ENCODE measurements around the gene TMEM178A. TPM values are rescaled to one million over a fixed set of nuclear protein-coding genes. Genes with fewer than 3 reads are reported as not detected.

Gene TMEM178A
- total and polyA plus RNA-seq, 2 of the 4 experiments (the other 2 are of a cell fraction) = 0.18 to 1.8 TPM

GRCh38 chr2:39730276-39730675, 64.6 kb downstream of the TMEM178A start:
- in situ Hi-C loops (cut with MboI; ENCODE audit: low sequenced_read_pairs) = no loop called here
- DNase-seq (no peak), ATAC-seq (ENCODE audit: low read depth) (no peak)
- no peak overlapping the region for H3K14ac ChIP-seq (replicated peaks; ENCODE audit: low read depth, low read length)
- H2AFZ ChIP-seq (replicated peaks; ENCODE audit: low read length, poor library complexity) = no peak overlapping the region
- no peak overlapping the region for H3K18ac ChIP-seq (ENCODE audit: low read depth, low read length)
- no TSS peak for BruUV-seq (replicated peaks)
- dilution Hi-C loops (cut with HindIII; ENCODE audit: low sequenced_read_pairs, unreplicated experiment) = no loop called here
- no peak overlapping the region for H4K8ac ChIP-seq (ENCODE audit: low read depth in 2 of 2, low read length in 2 of 2)
- H2AK9ac ChIP-seq (replicated peaks; ENCODE audit: low read depth, low read length, poor library complexity) = no peak overlapping the region
- H3K23ac ChIP-seq (ENCODE audit: low read depth, low read length) = no peak overlapping the region
- no peak overlapping the region for H2BK15ac ChIP-seq (ENCODE audit: low read depth, low read length)
- H3K4me3 ChIP-seq (ENCODE audit: insufficient read depth, low read depth, low read length) = no peak overlapping the region
- no peaks in the 10 kb centered on the region for H3K27me3 ChIP-seq (ENCODE audit: control insufficient read depth, insufficient read depth, low read length)
- H3K9me3 ChIP-seq (ENCODE audit: control insufficient read depth, insufficient read depth, low read length) = no peaks in the 10 kb centered on the region
- 0 out of 2 replicates have a peak, but pooled peaks cover under 1% of the 10 kb centered on the region for H3K9me1 ChIP-seq (ENCODE audit: insufficient read depth, low read length)
- peaks cover 6% of the 10 kb centered on the region for H3K36me3 ChIP-seq (ENCODE audit: control insufficient read depth, insufficient read depth, low read length)
- no peak overlapping the region for H2BK5ac ChIP-seq (ENCODE audit: low read depth, low read length, poor library complexity, severe bottlenecking)
- ChIA-PET POLR2A (ENCODE audit: unreplicated experiment) (no interaction called here), CTCF (interaction anchor here (0.6 to 3.0 kb wide), 5 partner anchors 12 to 214 kb away, joined by 3 to 17 read pairs (median 3); no protein-coding TSS in a partner anchor)
- H3K4ac ChIP-seq (ENCODE audit: low read depth, low read length) = no peak overlapping the region
- peaks cover under 1% of the 10 kb centered on the region; the same call in 1 of the 2 replicates for H3K4me1 ChIP-seq (ENCODE audit: control insufficient read depth, insufficient read depth, low read length)
- no peak overlapping the region for H3K27ac ChIP-seq (ENCODE audit: insufficient read depth, low read length)
- H4K5ac ChIP-seq (ENCODE audit: low read depth, low read length) = no peak overlapping the region
- no peak overlapping the region for H4K91ac ChIP-seq (ENCODE audit: insufficient read depth, low read depth, low read length)
- no peak overlapping the region for H2BK20ac ChIP-seq (ENCODE audit: low read depth, low read length)
- no peak overlapping the region for H2BK120ac ChIP-seq (ENCODE audit: low read depth, low read length)
- H2AK5ac ChIP-seq (ENCODE audit: low read depth, low read length) = no peak overlapping the region
- H3K9ac ChIP-seq (ENCODE audit: low read depth, low read length) = no peak overlapping the region
- H3K4me2 ChIP-seq (ENCODE audit: low read depth, low read length) = no peak overlapping the region
- TF ChIP-seq, protein P1, sequence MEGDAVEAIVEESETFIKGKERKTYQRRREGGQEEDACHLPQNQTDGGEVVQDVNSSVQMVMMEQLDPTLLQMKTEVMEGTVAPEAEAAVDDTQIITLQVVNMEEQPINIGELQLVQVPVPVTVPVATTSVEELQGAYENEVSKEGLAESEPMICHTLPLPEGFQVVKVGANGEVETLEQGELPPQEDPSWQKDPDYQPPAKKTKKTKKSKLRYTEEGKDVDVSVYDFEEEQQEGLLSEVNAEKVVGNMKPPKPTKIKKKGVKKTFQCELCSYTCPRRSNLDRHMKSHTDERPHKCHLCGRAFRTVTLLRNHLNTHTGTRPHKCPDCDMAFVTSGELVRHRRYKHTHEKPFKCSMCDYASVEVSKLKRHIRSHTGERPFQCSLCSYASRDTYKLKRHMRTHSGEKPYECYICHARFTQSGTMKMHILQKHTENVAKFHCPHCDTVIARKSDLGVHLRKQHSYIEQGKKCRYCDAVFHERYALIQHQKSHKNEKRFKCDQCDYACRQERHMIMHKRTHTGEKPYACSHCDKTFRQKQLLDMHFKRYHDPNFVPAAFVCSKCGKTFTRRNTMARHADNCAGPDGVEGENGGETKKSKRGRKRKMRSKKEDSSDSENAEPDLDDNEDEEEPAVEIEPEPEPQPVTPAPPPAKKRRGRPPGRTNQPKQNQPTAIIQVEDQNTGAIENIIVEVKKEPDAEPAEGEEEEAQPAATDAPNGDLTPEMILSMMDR (conservative IDR thresholded peaks at IDR 0.05; ENCODE audit: low read depth, low read length) = no peak
- TF ChIP-seq, protein P2, sequence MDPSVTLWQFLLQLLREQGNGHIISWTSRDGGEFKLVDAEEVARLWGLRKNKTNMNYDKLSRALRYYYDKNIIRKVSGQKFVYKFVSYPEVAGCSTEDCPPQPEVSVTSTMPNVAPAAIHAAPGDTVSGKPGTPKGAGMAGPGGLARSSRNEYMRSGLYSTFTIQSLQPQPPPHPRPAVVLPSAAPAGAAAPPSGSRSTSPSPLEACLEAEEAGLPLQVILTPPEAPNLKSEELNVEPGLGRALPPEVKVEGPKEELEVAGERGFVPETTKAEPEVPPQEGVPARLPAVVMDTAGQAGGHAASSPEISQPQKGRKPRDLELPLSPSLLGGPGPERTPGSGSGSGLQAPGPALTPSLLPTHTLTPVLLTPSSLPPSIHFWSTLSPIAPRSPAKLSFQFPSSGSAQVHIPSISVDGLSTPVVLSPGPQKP (IDR thresholded peaks at IDR 0.05; ENCODE audit: borderline replicate concordance, low read depth, low read length) = no peak
- TF ChIP-seq NFE2L2 (IDR thresholded peaks at IDR 0.05; ENCODE audit: low read depth, low read length) (no peak), POLR2A (IDR thresholded peaks at IDR 0.05; ENCODE audit: low read depth, low read length) (no peak), MAFK (IDR thresholded peaks at IDR 0.05; ENCODE audit: low read depth, low read length) (no peak), MAZ (IDR thresholded peaks at IDR 0.05; ENCODE audit: borderline replicate concordance, low read depth, low read length) (no peak), RCOR1 (IDR thresholded peaks at IDR 0.05; ENCODE audit: insufficient replicate concordance, low read length) (no peak), SMC3 (IDR thresholded peaks at IDR 0.05; ENCODE audit: low read depth, low read length) (no peak), RFX5 (IDR thresholded peaks at IDR 0.05; ENCODE audit: low read depth, low read length) (no peak), CHD1 (IDR thresholded peaks at IDR 0.05; ENCODE audit: low read depth, low read length) (no peak), MXI1 (IDR thresholded peaks at IDR 0.05; ENCODE audit: borderline replicate concordance, low read depth, low read length) (no peak), RAD21 (IDR thresholded peaks at IDR 0.05; ENCODE audit: low read length) (no peak), FOS (IDR thresholded peaks at IDR 0.05; ENCODE audit: low read depth, low read length) (no peak), CEBPB (IDR thresholded peaks at IDR 0.05; ENCODE audit: low read depth, low read length) (no peak), BHLHE40 (IDR thresholded peaks at IDR 0.05; ENCODE audit: low read depth, low read length) (no peak)
- TF ChIP-seq, protein P3, sequence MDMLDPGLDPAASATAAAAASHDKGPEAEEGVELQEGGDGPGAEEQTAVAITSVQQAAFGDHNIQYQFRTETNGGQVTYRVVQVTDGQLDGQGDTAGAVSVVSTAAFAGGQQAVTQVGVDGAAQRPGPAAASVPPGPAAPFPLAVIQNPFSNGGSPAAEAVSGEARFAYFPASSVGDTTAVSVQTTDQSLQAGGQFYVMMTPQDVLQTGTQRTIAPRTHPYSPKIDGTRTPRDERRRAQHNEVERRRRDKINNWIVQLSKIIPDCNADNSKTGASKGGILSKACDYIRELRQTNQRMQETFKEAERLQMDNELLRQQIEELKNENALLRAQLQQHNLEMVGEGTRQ (IDR thresholded peaks at IDR 0.05; ENCODE audit: low read depth, low read length) = no peak
- intact Hi-C loops (cut with micrococcal nuclease) = no loop called here
- no peak overlapping the region for H3K56ac ChIP-seq (ENCODE audit: extremely low read depth, insufficient read depth, low read length)
- peaks cover 28 to 34% of the 10 kb centered on the region in 2 experiments for H3K79me1 ChIP-seq (ENCODE audit: low read depth in 1 of 2, low read length in 2 of 2)
- WGBS, 2 experiments (ENCODE audit: extremely low coverage in 2 of 2, insufficient read length in 1 of 2) = 94% methylated on average over 3 of the region's 5 CpGs; no CpG with 5 or more reads in 1 of the 2 experiments
- no peaks in the 10 kb centered on the region for H4K20me1 ChIP-seq (ENCODE audit: insufficient read depth, low read length)

Data from IMR-90 (cell line).